ENCODE data around the gene MICALL2.

DNA sequence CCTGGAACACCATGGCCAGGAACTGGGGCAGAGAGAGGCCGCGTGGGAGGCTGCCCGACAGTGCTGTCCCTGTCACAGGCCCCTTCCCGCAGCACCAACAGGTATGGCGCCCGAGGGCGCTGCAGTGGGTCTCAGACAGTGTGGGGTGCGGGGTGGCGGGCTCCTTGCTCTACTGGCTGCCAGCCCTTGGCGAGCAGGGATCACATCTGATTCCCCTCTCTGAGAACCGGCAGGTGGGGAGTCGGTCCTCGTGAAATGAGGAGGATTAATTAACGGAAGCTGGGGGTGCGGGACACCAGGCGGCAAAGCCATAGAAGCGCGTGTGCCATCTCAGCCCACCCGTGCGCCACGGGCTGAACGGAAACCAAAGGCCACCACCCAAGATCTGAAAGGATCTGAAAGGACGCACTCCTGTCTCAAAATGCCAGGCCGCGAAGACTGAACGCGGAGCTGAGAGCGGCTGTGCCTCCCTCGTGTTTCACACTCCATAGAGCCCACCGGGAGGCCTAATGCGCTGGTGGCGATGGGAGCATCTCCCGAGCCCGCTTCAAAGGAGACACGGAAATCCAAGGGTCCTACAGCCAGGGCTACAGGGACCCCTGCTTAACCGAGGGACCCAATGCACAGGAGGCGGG, 38.1 kb upstream of the MICALL2 start:
- TF ChIP-seq TAF1 (IDR thresholded peaks at IDR 0.05; ENCODE audit: low read depth) (no peak), POLR2AphosphoS5 (IDR thresholded peaks at IDR 0.05) (no peak), SMC3 (conservative IDR thresholded peaks at IDR 0.05; ENCODE audit: poor library complexity) (no peak), EP300 (conservative IDR thresholded peaks at IDR 0.05; ENCODE audit: poor library complexity, severe bottlenecking) (no peak)
- TF ChIP-seq, protein P1, sequence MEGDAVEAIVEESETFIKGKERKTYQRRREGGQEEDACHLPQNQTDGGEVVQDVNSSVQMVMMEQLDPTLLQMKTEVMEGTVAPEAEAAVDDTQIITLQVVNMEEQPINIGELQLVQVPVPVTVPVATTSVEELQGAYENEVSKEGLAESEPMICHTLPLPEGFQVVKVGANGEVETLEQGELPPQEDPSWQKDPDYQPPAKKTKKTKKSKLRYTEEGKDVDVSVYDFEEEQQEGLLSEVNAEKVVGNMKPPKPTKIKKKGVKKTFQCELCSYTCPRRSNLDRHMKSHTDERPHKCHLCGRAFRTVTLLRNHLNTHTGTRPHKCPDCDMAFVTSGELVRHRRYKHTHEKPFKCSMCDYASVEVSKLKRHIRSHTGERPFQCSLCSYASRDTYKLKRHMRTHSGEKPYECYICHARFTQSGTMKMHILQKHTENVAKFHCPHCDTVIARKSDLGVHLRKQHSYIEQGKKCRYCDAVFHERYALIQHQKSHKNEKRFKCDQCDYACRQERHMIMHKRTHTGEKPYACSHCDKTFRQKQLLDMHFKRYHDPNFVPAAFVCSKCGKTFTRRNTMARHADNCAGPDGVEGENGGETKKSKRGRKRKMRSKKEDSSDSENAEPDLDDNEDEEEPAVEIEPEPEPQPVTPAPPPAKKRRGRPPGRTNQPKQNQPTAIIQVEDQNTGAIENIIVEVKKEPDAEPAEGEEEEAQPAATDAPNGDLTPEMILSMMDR (IDR thresholded peaks at IDR 0.05; ENCODE audit: poor library complexity, severe bottlenecking) = no peak

All from neural cell (in vitro differentiated cells).